Measurements from ENCODE around the gene CAPN12.

The CAPN12 gene

DNA sequence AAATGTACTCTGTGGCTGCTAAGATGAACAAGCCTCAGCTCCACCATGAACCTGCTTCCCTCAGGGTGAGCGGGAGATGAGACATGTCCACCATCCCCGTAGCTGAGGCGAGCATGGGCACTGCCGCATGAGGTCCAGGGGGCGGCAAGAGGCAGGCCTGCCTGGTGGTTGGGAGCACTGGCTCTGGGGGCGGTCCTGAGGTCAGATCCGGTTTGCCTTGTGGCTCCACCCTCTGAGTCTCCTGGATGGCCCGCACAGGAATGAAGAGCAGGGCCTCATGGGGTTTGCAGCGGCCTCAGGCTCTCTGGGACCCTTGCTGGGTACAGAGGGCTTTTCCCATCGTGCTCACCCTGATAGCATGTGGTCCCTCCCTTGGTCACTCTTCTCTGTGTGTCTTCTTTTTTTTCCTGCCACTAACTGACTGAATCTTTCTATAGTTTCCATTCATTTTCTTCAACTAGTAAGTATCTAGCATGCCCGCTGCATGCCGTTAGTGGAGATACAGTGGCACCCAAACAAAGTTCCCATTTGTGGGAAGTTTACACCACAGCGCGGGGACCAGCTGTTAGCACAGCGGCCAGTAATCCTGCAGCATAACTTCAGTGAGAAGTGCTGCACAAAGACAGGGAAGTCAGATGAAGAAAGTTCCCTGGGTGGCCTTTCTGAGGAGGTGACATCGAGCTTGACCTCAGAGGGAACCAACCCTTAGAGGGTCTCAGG, 37.3 kb downstream of the CAPN12 start:
- TF ChIP-seq CTCF (conservative IDR thresholded peaks at IDR 0.05; ENCODE audit: control insufficient read depth, insufficient read depth, low read depth, low read length) = no peak
- no peak for DNase-seq (ENCODE audit: low read depth)
- no peak overlapping the region for H3K4me3 ChIP-seq (ENCODE audit: control insufficient read depth, low read depth, low read length)

DNA sequence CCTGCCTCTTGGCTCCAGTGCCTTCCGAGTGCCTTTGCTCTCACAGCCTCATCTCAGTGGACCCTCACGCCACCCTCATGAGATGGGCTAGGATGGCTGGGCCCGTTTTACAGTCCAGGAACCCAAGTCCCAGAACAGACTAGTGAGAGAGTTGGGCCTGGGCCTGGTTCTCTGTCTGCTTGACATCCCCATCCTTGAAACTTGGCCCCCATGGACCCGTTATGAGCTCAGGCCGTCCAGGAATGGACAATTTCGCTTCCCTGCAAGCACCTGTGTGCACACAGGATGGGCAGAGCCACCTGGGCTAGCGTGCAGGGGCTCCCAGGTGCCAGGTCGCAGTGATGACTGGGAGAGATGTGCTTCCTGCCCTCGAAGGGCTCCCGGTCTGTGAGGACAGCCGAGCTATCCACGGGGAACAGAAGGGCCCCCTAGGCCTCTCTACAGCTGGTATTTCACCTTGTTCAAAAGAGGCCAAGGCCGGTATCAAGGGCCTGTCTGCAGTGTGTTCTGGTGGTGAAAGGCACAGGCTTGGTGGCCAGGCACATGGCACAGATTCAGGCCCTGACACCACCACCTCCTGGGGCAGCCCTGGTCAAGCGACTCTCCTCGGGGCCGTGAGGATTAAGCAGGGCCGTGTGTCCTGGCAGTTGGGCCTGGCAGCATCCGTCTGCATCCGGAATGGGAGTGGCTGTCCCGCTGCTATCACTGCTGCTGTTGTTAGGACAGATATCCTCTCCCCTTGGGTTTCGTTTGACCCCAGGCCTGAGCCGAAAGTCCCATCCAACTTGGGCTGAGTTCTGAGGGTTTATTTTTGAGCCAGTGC, 38.9 kb downstream of the CAPN12 start:
- TF ChIP-seq CTCF (conservative IDR thresholded peaks at IDR 0.05; ENCODE audit: control insufficient read depth, insufficient read depth, low read depth, low read length) = no peak
- H3K4me3 ChIP-seq (ENCODE audit: control insufficient read depth, low read depth, low read length) = no peak overlapping the region
- DNase-seq (ENCODE audit: low read depth) = no peak

DNA sequence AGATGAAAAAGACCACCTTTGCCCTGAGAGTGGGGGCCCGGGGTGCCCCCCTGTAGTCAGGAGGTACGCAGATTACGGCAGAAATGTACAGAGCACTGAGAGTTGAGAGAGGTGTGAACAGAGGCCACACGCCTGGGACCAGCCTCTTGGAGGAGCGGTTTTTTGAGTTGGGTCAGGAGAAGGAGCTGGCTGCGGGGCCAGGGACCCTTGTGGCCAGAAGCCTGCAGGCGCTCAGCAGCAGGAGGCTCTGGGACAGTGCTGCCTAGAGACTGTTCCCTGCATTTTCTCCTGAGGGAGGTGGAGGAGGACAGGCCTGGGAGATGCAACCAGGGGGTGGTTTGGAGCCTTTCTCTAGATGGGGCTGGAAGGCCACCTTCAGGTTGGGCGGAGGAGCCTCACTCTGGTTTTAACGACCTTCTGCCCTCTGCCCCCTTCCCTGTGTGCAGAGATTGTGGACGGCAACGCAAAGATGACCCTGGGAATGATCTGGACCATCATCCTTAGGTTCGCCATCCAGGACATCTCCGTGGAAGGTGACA, 39.7 kb downstream of the CAPN12 start:
- TF ChIP-seq CTCF (conservative IDR thresholded peaks at IDR 0.05; ENCODE audit: control insufficient read depth, insufficient read depth, low read depth, low read length) = no peak
- no peak for DNase-seq (ENCODE audit: low read depth)
- H3K4me3 ChIP-seq (ENCODE audit: control insufficient read depth, low read depth, low read length) = no peak overlapping the region

GRCh38 chr19:38703509-38703908, 40.8 kb downstream of the CAPN12 start:
- no peak for DNase-seq (ENCODE audit: low read depth)
- TF ChIP-seq CTCF (conservative IDR thresholded peaks at IDR 0.05; ENCODE audit: control insufficient read depth, insufficient read depth, low read depth, low read length) = no peak
- H3K4me3 ChIP-seq (ENCODE audit: control insufficient read depth, low read depth, low read length) = no peak overlapping the region

GRCh38 chr19:38702278-38702677, 42.0 kb downstream of the CAPN12 start:
- no peak overlapping the region for H3K4me3 ChIP-seq (ENCODE audit: control insufficient read depth, low read depth, low read length)
- no peak for DNase-seq (ENCODE audit: low read depth)
- no peak for TF ChIP-seq CTCF (conservative IDR thresholded peaks at IDR 0.05; ENCODE audit: control insufficient read depth, insufficient read depth, low read depth, low read length)

- DNase-seq (ENCODE audit: low read depth) = no peak
- H3K4me3 ChIP-seq (ENCODE audit: control insufficient read depth, low read depth, low read length) = no peak overlapping the region
- no peak for TF ChIP-seq CTCF (conservative IDR thresholded peaks at IDR 0.05; ENCODE audit: control insufficient read depth, insufficient read depth, low read depth, low read length)
Measured at GRCh38 chr19:38701455-38702063, 42.7 kb downstream of the CAPN12 start.
